Esophagus muscularis mucosa (tissue), 3 donors: ENCODE data around the gene LRRK1.

Experiments used
- POLR2A ChIP-seq: fragments of 450-650 bp; IDR thresholded peaks from one replicate; pipeline ENCODE4 v1.6.1; 2017; ENCODE audit warnings: antibody characterized with exemption, moderate library complexity, mild to moderate bottlenecking, low read depth
- POLR2AphosphoS5 ChIP-seq, 2 donors: sonication (generic); formaldehyde crosslinking; IDR thresholded peaks; one replicate each; pipeline ENCODE4 v1.6.1; 2017; ENCODE audit warnings: antibody characterized with exemption in 2 of 2
- TF ChIP-seq, protein P1 (sequence below), 3 experiments: fragments of 200-600 bp in 2 of 3; fragments of 450-650 bp in 1 of 3; sonication (generic) in 2 of 3; IDR thresholded peaks; one replicate each; pipeline ENCODE4 v1.5.1; 2017 to 2019; ENCODE audit warnings: antibody characterized with exemption in 3 of 3, mild to moderate bottlenecking in 2 of 3, moderate library complexity in 1 of 3

DNA sequence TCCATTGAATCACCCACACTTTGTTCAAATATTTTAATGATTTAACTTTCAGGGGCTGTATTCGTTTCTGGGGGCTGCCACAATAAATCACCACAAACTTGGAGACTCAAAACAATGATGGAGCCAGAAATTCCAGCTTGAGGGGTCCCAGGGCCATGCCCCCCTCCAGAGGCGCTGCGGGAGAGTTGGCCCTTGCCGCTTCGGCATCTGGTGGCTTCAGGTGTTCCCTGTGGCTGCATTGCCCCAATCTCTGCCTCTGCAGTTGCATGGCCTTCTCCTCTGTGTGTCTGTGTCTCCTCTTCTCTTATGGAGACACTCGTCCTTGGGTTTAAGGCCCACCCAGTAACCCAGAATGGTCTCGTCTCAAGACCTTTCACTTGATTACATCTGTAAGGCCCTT is 187.9 kb downstream of the LRRK1 start:
- TF ChIP-seq, protein P1, sequence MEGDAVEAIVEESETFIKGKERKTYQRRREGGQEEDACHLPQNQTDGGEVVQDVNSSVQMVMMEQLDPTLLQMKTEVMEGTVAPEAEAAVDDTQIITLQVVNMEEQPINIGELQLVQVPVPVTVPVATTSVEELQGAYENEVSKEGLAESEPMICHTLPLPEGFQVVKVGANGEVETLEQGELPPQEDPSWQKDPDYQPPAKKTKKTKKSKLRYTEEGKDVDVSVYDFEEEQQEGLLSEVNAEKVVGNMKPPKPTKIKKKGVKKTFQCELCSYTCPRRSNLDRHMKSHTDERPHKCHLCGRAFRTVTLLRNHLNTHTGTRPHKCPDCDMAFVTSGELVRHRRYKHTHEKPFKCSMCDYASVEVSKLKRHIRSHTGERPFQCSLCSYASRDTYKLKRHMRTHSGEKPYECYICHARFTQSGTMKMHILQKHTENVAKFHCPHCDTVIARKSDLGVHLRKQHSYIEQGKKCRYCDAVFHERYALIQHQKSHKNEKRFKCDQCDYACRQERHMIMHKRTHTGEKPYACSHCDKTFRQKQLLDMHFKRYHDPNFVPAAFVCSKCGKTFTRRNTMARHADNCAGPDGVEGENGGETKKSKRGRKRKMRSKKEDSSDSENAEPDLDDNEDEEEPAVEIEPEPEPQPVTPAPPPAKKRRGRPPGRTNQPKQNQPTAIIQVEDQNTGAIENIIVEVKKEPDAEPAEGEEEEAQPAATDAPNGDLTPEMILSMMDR (IDR thresholded peaks at IDR 0.05), result no peak
- no peak for TF ChIP-seq POLR2AphosphoS5 (IDR thresholded peaks at IDR 0.05)
- no peak for TF ChIP-seq POLR2A
